Caco-2 (cell line): Measurements from ENCODE around the gene SMOC2. TPM values are rescaled to one million over a fixed set of nuclear protein-coding genes. Genes with fewer than 3 reads are reported as not detected.
A peak's percentile ranks its signal among the peaks of the same experiment; 100 is the strongest.

Experiments
- BruUV-seq: library from RNA; stranded (reverse); fragments of 400-500 nt; replicated peaks from 2 replicates; lab custom pipeline; 2021; lab: Mats Ljungman, UMichigan
- CTCF ChIA-PET: fragments of 300-600 bp; sonication (Branson Sonifier 250); formaldehyde crosslinking; loops from one replicate; lab custom pipeline; 2022; ENCODE audit warnings: antibody characterized with exemption; lab: Charles Lee
- POLR2A ChIA-PET: fragments of 300-600 bp; sonication (Branson Sonifier 250); formaldehyde crosslinking; loops from one replicate; lab custom pipeline; 2022; ENCODE audit warnings: antibody characterized with exemption; lab: Charles Lee
- DNase-seq, 2 experiments: peaks; one replicate each; pipeline versions ENCODE4 v3.0.0 to v3.0.0-alpha.2; 2020 to 2022
- H3K27me3 ChIP-seq: replicated peaks from 2 replicates; pipeline ENCODE4 v1.6.0; 2011; ENCODE audit warnings: low read length; ENCODE audit not compliant: control insufficient read depth, insufficient read depth
- H3K36me3 ChIP-seq: 2 replicates; pipeline ENCODE4 v1.5.1; 2011; ENCODE audit warnings: low read length; ENCODE audit not compliant: control insufficient read depth, insufficient read depth
- H3K4me1 ChIP-seq: fragments of 250-450 bp; sonication (Bioruptor Pico); 2 replicates; pipeline ENCODE4 v1.5.1; 2020; ENCODE audit warnings: mild to moderate bottlenecking
- H3K4me3 ChIP-seq: 2 replicates; pipeline ENCODE4 v1.5.1; 2011; ENCODE audit warnings: low read depth, mild to moderate bottlenecking, control low read depth, low read length
- H3K9me3 ChIP-seq: fragments of 250-450 bp; sonication (Bioruptor Pico); 2 replicates; pipeline ENCODE4 v1.5.1; 2020; ENCODE audit warnings: mild to moderate bottlenecking, moderate library complexity
- H3K27ac Mint-ChIP-seq: one replicate; pipeline ENCODE4 v1.8.0; 2022; ENCODE audit warnings: mixed read lengths; ENCODE audit not compliant: unreplicated experiment
- H3K27me3 Mint-ChIP-seq: one replicate; pipeline ENCODE4 v1.8.0; 2022; ENCODE audit warnings: mixed read lengths; ENCODE audit not compliant: insufficient read depth, unreplicated experiment
- H3K36me3 Mint-ChIP-seq: one replicate; pipeline ENCODE4 v1.8.0; 2022; ENCODE audit warnings: mild to moderate bottlenecking, mixed read lengths; ENCODE audit not compliant: insufficient read depth, unreplicated experiment
- H3K4me1 Mint-ChIP-seq: one replicate; pipeline ENCODE4 v1.8.0; 2022; ENCODE audit warnings: low read depth, mixed read lengths; ENCODE audit not compliant: unreplicated experiment
- H3K4me3 Mint-ChIP-seq: one replicate; pipeline ENCODE4 v1.8.0; 2022; ENCODE audit warnings: mild to moderate bottlenecking, moderate library complexity, mixed read lengths; ENCODE audit not compliant: unreplicated experiment
- H3K9me3 Mint-ChIP-seq: one replicate; pipeline ENCODE4 v1.8.0; 2022; ENCODE audit warnings: mixed read lengths; ENCODE audit not compliant: unreplicated experiment
- CTCF ChIP-seq, 2 experiments: fragments of 200-600 bp in 1 of 2; IDR thresholded peaks; 1 replicate in 1 of 2; 2 replicates in 1 of 2; pipeline versions ENCODE4 v1.5.1 to v1.8.0; 2011 to 2022; ENCODE audit warnings: antibody characterized with exemption in 1 of 2, control low read depth in 1 of 2, inconsistent platforms in 1 of 2, low read depth in 1 of 2, low read length in 1 of 2, mild to moderate bottlenecking in 1 of 2, moderate library complexity in 1 of 2; ENCODE audit not compliant: insufficient read depth in 1 of 2, severe bottlenecking in 1 of 2, unreplicated experiment in 1 of 2
- intact Hi-C: fragments of 100-400 bp; cut with micrococcal nuclease; formaldehyde crosslinking; loops from one replicate; pipeline ENCODE4 v1.10.0; 2022; ENCODE audit not compliant: unreplicated experiment
- total RNA-seq: library from RNA; stranded (reverse); gene quantifications from 2 replicates; pipeline ENCODE4 v1.2.3, GENCODE V29; 2022

The SMOC2 gene
- total RNA-seq, 1 experiment from 2014 or later, result 2.8 TPM

- POLR2A ChIA-PET, result no interaction called here
- DNase-seq, result no peak
- H3K4me1 Mint-ChIP-seq, result peaks cover 16% of the 10 kb centered on the region
- H3K27me3 ChIP-seq, result no peaks in the 10 kb centered on the region
- peaks cover 6% of the 10 kb centered on the region for H3K36me3 Mint-ChIP-seq
- TF ChIP-seq CTCF (IDR thresholded peaks at IDR 0.05; ENCODE audit: insufficient read depth in 1 of 2, low read depth in 1 of 2, low read length in 1 of 2, severe bottlenecking in 1 of 2, unreplicated experiment in 1 of 2), result no peak
- no peaks in the 10 kb centered on the region for H3K27me3 Mint-ChIP-seq
- no peaks in the 10 kb centered on the region; the same call in 1 of the 2 replicates for H3K36me3 ChIP-seq
- no peak overlapping the region for H3K4me3 Mint-ChIP-seq
- CTCF ChIA-PET, result no interaction called here
- H3K4me1 ChIP-seq, result peaks cover 6% of the 10 kb centered on the region
- H3K9me3 Mint-ChIP-seq, result peaks cover 14% of the 10 kb centered on the region
- H3K4me3 ChIP-seq, result no peak overlapping the region
- H3K9me3 ChIP-seq, result no peaks in the 10 kb centered on the region
- intact Hi-C loops, result no loop called here
- no TSS peak for BruUV-seq
- H3K27ac Mint-ChIP-seq, result no peak overlapping the region
These were observed 155.4 kb downstream of the SMOC2 start for GRCh38 chr6:168596344-168596743.

- peak; percentile 75 to 82 for DNase-seq
- BruUV-seq, result no TSS peak
- Mint-ChIP-seq H3K27ac (peak overlapping the region; percentile 22), H3K4me1 (peaks cover 16% of the 10 kb centered on the region), H3K27me3 (no peaks in the 10 kb centered on the region), H3K36me3 (peaks cover 6% of the 10 kb centered on the region), H3K9me3 (peaks cover 14% of the 10 kb centered on the region), H3K4me3 (no peak overlapping the region)
- Histone ChIP-seq H3K36me3 (no peaks in the 10 kb centered on the region; the same call in 1 of the 2 replicates), H3K4me3 (no peak overlapping the region), H3K4me1 (peaks cover 6% of the 10 kb centered on the region), H3K27me3 (no peaks in the 10 kb centered on the region), H3K9me3 (no peaks in the 10 kb centered on the region)
- TF ChIP-seq CTCF (IDR thresholded peaks at IDR 0.05; ENCODE audit: insufficient read depth in 1 of 2, low read depth in 1 of 2, low read length in 1 of 2, severe bottlenecking in 1 of 2, unreplicated experiment in 1 of 2), result no peak
- intact Hi-C loops, result no loop called here
- ChIA-PET POLR2A (no interaction called here), CTCF (interaction anchor here (0.8 to 1.0 kb wide), 2 partner anchors 8 to 19 kb away, joined by 3 to 4 read pairs; no protein-coding TSS in a partner anchor)
These were observed 156.5 kb downstream of the SMOC2 start for GRCh38 chr6:168597471-168597875.

- H3K27me3 ChIP-seq, result no peaks in the 10 kb centered on the region
- H3K36me3 ChIP-seq, result no peaks in the 10 kb centered on the region; the same call in 1 of the 2 replicates
- POLR2A ChIA-PET, result no interaction called here
- CTCF ChIA-PET, result no interaction called here
- intact Hi-C loops, result no loop called here
- DNase-seq, result no peak
- H3K27ac Mint-ChIP-seq, result no peak overlapping the region
- no peak for TF ChIP-seq CTCF (IDR thresholded peaks at IDR 0.05; ENCODE audit: insufficient read depth in 1 of 2, low read depth in 1 of 2, low read length in 1 of 2, severe bottlenecking in 1 of 2, unreplicated experiment in 1 of 2)
- peaks cover 6% of the 10 kb centered on the region for H3K4me1 ChIP-seq
- BruUV-seq, result no TSS peak
- H3K4me1 Mint-ChIP-seq, result peaks cover 16% of the 10 kb centered on the region
- no peak overlapping the region for H3K4me3 ChIP-seq
- H3K36me3 Mint-ChIP-seq, result peaks cover 6% of the 10 kb centered on the region
- no peaks in the 10 kb centered on the region for H3K27me3 Mint-ChIP-seq
- H3K9me3 ChIP-seq, result no peaks in the 10 kb centered on the region
- H3K9me3 Mint-ChIP-seq, result peaks cover 14% of the 10 kb centered on the region
- peak overlapping the region; percentile 19 for H3K4me3 Mint-ChIP-seq
These were observed 157.5 kb downstream of the SMOC2 start for GRCh38 chr6:168598251-168599117.
